ENCODE data around the gene RPS19. TPM values are rescaled to one million over a fixed set of nuclear protein-coding genes. Genes with fewer than 3 reads are reported as not detected.

RPS19 gene
- polyA plus RNA-seq, 1 experiment = 1,320 TPM

DNA sequence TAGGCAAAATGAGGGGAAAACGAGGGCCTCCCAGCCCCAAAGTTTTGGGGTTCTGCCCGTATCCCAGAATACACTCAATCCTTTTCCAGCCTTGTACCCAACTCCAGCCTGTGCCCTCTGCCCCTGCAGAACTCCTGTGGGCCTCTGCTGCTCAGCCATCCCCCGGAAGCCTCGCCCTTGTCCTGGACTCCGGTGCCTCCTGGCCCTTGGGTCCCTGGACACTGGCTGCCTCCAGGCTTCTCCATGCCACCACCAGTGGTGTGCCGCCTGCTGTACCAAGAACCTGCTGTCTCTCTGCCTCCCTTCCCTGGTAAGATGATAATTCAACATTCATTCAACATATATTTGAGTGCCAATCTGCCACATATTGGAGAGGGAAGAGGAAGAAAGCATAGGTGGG is 11.4 kb upstream of the RPS19 start:
- peaks cover 5% of the 10 kb centered on the region; the same call in 1 of the 2 replicates for H3K9me3 ChIP-seq (ENCODE audit: control insufficient read depth, insufficient read depth, low read length)
- H3K27me3 ChIP-seq (ENCODE audit: control insufficient read depth, insufficient read depth, low read length) = peaks cover 30% of the 10 kb centered on the region
- ChIA-PET CTCF (interaction anchor here (1.5 kb wide), 1 partner anchor 12 kb away, joined by 3 read pairs; no protein-coding TSS in a partner anchor), POLR2A (no interaction called here)
- no peak overlapping the region for H3K4me3 ChIP-seq (ENCODE audit: low read depth, low read length)
- DNase-seq (ENCODE audit: low read depth, low spot score) = no peak
- H3K27ac ChIP-seq (ENCODE audit: low read depth, low read length) = no peak overlapping the region
- TF ChIP-seq, protein P1, sequence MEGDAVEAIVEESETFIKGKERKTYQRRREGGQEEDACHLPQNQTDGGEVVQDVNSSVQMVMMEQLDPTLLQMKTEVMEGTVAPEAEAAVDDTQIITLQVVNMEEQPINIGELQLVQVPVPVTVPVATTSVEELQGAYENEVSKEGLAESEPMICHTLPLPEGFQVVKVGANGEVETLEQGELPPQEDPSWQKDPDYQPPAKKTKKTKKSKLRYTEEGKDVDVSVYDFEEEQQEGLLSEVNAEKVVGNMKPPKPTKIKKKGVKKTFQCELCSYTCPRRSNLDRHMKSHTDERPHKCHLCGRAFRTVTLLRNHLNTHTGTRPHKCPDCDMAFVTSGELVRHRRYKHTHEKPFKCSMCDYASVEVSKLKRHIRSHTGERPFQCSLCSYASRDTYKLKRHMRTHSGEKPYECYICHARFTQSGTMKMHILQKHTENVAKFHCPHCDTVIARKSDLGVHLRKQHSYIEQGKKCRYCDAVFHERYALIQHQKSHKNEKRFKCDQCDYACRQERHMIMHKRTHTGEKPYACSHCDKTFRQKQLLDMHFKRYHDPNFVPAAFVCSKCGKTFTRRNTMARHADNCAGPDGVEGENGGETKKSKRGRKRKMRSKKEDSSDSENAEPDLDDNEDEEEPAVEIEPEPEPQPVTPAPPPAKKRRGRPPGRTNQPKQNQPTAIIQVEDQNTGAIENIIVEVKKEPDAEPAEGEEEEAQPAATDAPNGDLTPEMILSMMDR (IDR thresholded peaks at IDR 0.05; ENCODE audit: low read depth, low read length) = no peak

DNA sequence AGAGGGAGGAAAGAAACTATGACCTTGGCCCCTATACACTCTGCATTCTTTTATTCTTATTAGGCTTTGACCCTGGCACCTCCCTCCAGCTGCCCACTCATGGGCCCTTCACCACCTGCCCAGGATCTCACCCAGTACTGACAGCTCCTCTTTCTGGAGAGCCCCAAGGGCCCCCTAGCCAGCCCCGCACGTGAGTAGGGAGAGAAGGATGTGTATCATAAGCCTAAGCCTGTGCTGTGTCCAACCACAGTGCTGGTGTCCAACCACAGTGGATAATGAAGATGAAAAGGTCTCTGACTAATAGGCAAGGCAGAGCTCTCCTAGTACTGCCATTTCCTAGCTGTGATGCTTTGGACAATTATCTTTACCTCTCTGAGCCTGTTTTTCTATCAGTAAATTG is 11.0 kb upstream of the RPS19 start:
- TF ChIP-seq, protein P1 (IDR thresholded peaks at IDR 0.05; ENCODE audit: low read depth, low read length) = no peak
- POLR2A ChIA-PET = no interaction called here
- Histone ChIP-seq H3K27me3 (ENCODE audit: control insufficient read depth, insufficient read depth, low read length) (peaks cover 34% of the 10 kb centered on the region), H3K4me3 (ENCODE audit: low read depth, low read length) (no peak overlapping the region), H3K9me3 (ENCODE audit: control insufficient read depth, insufficient read depth, low read length) (peaks cover 5% of the 10 kb centered on the region; the same call in 1 of the 2 replicates), H3K27ac (ENCODE audit: low read depth, low read length) (no peak overlapping the region)
- CTCF ChIA-PET = interaction anchor here (1.2 to 1.5 kb wide), 2 partner anchors 10 to 12 kb away, joined by 3 to 6 read pairs; partner anchors contain the start of gene RPS19
- DNase-seq (ENCODE audit: low read depth, low spot score) = no peak

DNA sequence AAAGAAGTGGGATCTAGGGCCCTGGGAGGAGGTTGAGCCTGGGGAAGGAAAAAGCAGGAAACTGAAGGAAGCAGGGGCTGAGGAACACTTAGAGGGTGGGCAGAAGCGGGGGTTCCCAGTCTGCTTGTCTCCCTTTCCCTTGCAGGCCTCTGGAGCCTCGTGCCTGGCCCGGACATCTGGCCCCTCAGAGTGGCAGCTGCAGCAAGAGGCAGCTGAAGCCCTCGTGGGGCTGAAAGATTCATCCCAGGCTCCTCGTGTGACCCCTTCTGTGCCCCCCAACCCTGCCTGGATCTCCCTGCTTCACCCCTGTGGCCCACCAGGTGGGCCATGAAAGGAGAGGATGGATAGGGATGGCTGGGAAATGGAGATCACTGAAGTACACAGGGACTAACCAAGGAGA is 9.7 kb upstream of the RPS19 start:
- CTCF ChIA-PET = interaction anchor here (0.7 to 1.5 kb wide), 3 partner anchors 8 to 14 kb away, joined by 3 to 6 read pairs (median 3); partner anchors contain the start of gene RPS19
- no peak for DNase-seq (ENCODE audit: low read depth, low spot score)
- POLR2A ChIA-PET = no interaction called here
- Histone ChIP-seq H3K27ac (ENCODE audit: low read depth, low read length) (no peak overlapping the region), H3K9me3 (ENCODE audit: control insufficient read depth, insufficient read depth, low read length) (no peaks in the 10 kb centered on the region), H3K27me3 (ENCODE audit: control insufficient read depth, insufficient read depth, low read length) (peaks cover 45% of the 10 kb centered on the region), H3K4me3 (ENCODE audit: low read depth, low read length) (no peak overlapping the region)
- TF ChIP-seq, protein P1 (IDR thresholded peaks at IDR 0.05; ENCODE audit: low read depth, low read length) = no peak

DNA sequence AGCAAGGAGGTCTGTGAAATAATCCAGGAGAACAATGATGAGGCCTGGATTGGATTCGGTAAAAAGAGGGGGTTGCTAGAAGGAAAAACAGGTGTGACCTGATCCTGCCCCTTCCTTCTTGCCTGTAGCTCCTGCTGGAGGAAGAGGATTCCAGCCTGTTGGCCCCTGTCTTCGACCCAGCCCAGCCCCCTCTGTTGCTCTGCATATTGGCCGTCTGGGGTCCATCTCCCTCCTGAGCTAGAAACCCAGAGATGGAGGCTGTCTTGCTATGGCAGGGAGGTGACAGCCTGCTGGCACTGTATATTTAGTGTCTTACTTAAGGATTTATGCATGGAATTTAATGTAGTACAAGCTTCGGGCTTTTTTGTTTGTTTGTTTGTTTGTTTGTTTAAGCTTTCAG is 8.6 kb upstream of the RPS19 start:
- POLR2A ChIA-PET = no interaction called here
- no peak for DNase-seq (ENCODE audit: low read depth, low spot score)
- TF ChIP-seq, protein P1 (IDR thresholded peaks at IDR 0.05; ENCODE audit: low read depth, low read length) = no peak
- CTCF ChIA-PET = interaction anchor here (0.9 to 2.3 kb wide), 2 partner anchors 16 to 56 kb away, joined by 3 to 13 read pairs; no protein-coding TSS in a partner anchor
- peaks cover 48% of the 10 kb centered on the region for H3K27me3 ChIP-seq (ENCODE audit: control insufficient read depth, insufficient read depth, low read length)
- H3K9me3 ChIP-seq (ENCODE audit: control insufficient read depth, insufficient read depth, low read length) = no peaks in the 10 kb centered on the region
- H3K4me3 ChIP-seq (ENCODE audit: low read depth, low read length) = no peak overlapping the region
- no peak overlapping the region for H3K27ac ChIP-seq (ENCODE audit: low read depth, low read length)

DNA sequence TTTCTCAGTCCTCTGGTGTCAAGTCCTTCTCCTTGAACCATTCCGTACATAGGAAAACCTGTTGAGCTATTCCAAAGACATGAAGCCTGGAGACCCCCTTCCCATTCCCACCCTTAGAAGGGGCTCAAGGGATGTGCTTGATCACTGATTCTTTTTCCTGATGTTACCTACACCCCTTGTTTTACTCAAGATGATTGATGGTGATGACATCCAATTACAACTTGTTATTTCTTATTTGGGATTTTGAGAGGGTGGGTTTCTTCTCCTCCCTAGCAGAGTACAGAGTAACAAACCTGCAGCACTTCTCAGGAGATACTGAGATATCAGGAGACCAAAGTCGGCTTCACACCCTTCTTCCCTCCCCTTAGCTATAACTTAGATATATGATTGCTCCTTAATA is 6.7 kb upstream of the RPS19 start:
- DNase-seq (ENCODE audit: low read depth, low spot score) = no peak
- peaks cover 46% of the 10 kb centered on the region for H3K27me3 ChIP-seq (ENCODE audit: control insufficient read depth, insufficient read depth, low read length)
- TF ChIP-seq, protein P1 (IDR thresholded peaks at IDR 0.05; ENCODE audit: low read depth, low read length) = no peak
- POLR2A ChIA-PET = no interaction called here
- CTCF ChIA-PET = interaction anchor here (2.3 kb wide), 1 partner anchor 18 kb away, joined by 13 read pairs; no protein-coding TSS in a partner anchor
- H3K27ac ChIP-seq (ENCODE audit: low read depth, low read length) = no peak overlapping the region
- H3K9me3 ChIP-seq (ENCODE audit: control insufficient read depth, insufficient read depth, low read length) = no peaks in the 10 kb centered on the region
- H3K4me3 ChIP-seq (ENCODE audit: low read depth, low read length) = no peak overlapping the region
